SK-N-MC (cell line): ENCODE data around the gene YWHAH.

Experiments used
- EZH2 ChIP-seq: fragments of 200-600 bp; sonication (generic); IDR thresholded peaks from one replicate; pipeline ENCODE4 v1.6.1; 2017; ENCODE audit warnings: antibody characterized with exemption
- FOXP2 ChIP-seq: optimal IDR thresholded peaks from 2 replicates; pipeline ENCODE3; 2011; ENCODE audit warnings: mild to moderate bottlenecking, moderate library complexity; ENCODE audit not compliant: insufficient read depth; ENCODE audit errors: extremely low read length, control extremely low read depth
- POLR2AphosphoS5 ChIP-seq: IDR thresholded peaks from 2 replicates; pipeline ENCODE4 v1.6.1; 2012; ENCODE audit warnings: mild to moderate bottlenecking, low read depth, low read length, borderline replicate concordance

DNA sequence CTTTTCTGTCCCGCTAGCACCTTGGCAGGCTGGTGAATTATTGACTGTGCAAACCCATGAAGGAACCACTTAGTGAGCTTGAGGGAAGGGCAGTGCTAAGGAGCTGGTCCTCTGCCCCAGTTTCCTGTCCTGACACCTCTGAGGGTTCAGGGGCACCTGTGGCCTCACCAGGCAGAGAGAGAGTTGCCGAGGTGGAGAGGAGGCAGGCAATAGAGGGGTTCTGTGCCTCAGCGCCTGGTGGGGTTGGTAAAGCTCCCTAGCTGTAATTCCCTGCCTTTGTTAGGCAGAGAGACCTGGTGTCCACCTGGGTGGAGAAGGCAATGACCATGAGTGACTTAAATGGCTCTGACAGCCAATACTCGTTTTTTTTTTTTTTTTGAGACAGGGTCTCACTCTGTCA, 36.3 kb downstream of the YWHAH start:
- no peak for TF ChIP-seq POLR2AphosphoS5
- no peak for TF ChIP-seq EZH2
- no peak for TF ChIP-seq FOXP2
